IPS-18a (cell line): ENCODE measurements around the gene GUCD1.
"Not testable (repeated sequence)": the region's sequence is repeated elsewhere in the genome, so short reads cannot be mapped to it uniquely, and the experiment has no call there.

ENCODE experiments used
- H3K27ac ChIP-seq: one replicate; pipeline ENCODE4 v1.5.1; 2013; ENCODE audit warnings: low read length
- H3K27me3 ChIP-seq: one replicate; pipeline ENCODE4 v1.6.1; 2013; ENCODE audit warnings: mild to moderate bottlenecking, low read length; ENCODE audit not compliant: control insufficient read depth, insufficient read depth
- H3K36me3 ChIP-seq: one replicate; pipeline ENCODE4 v1.6.1; 2013; ENCODE audit warnings: low read depth, low read length; ENCODE audit not compliant: control insufficient read depth
- H3K4me1 ChIP-seq: one replicate; pipeline ENCODE4 v1.6.1; 2013; ENCODE audit warnings: low read depth, low read length; ENCODE audit not compliant: control insufficient read depth
- H3K4me3 ChIP-seq: one replicate; pipeline ENCODE4 v1.5.1; 2013; ENCODE audit warnings: low read length
- H3K9ac ChIP-seq: one replicate; pipeline ENCODE4 v1.6.1; 2013; ENCODE audit warnings: mild to moderate bottlenecking, low read length, moderate library complexity
- H3K9me3 ChIP-seq: one replicate; pipeline ENCODE4 v1.6.1; 2013; ENCODE audit warnings: low read depth, low read length; ENCODE audit not compliant: control insufficient read depth

GUCD1 gene

GRCh38 chr22:24595228-24595627, 40.3 kb upstream of the GUCD1 start:
- Histone ChIP-seq H3K27me3 (no peaks in the 10 kb centered on the region), H3K4me1 (peaks cover 13% of the 10 kb centered on the region), H3K27ac (no peak overlapping the region), H3K36me3 (no peaks in the 10 kb centered on the region), H3K9me3 (no peaks in the 10 kb centered on the region), H3K4me3 (no peak overlapping the region), H3K9ac (no peak overlapping the region)

- no peak overlapping the region for H3K4me3 ChIP-seq
- H3K36me3 ChIP-seq = no peaks in the 10 kb centered on the region
- H3K4me1 ChIP-seq = peaks cover 11% of the 10 kb centered on the region
- H3K9ac ChIP-seq = no peak overlapping the region
- no peaks in the 10 kb centered on the region for H3K27me3 ChIP-seq
- H3K9me3 ChIP-seq = no peaks in the 10 kb centered on the region
- no peak overlapping the region for H3K27ac ChIP-seq
These were observed 39.7 kb upstream of the GUCD1 start for GRCh38 chr22:24594569-24595120.

- peak overlapping the region; percentile 61 for H3K4me3 ChIP-seq
- H3K9ac ChIP-seq = no peak overlapping the region
- peaks cover 5% of the 10 kb centered on the region for H3K4me1 ChIP-seq
- no peaks in the 10 kb centered on the region for H3K9me3 ChIP-seq
- H3K27me3 ChIP-seq = no peaks in the 10 kb centered on the region
- H3K36me3 ChIP-seq = no peaks in the 10 kb centered on the region
- H3K27ac ChIP-seq = no peak overlapping the region
These were observed 39.1 kb upstream of the GUCD1 start for GRCh38 chr22:24593836-24594568.

GRCh38 chr22:24593559-24593835, 38.6 kb upstream of the GUCD1 start:
- H3K4me3 ChIP-seq = peak overlapping the region; percentile 61
- not testable (repeated sequence) for H3K27me3 ChIP-seq, H3K36me3 ChIP-seq, H3K4me1 ChIP-seq, H3K9me3 ChIP-seq, H3K27ac ChIP-seq
- peak overlapping the region; percentile 72 for H3K9ac ChIP-seq

- peak within 1 kb of the TSS; percentile 65 for H3K4me3 ChIP-seq
- H3K9ac ChIP-seq = peak within 1 kb of the TSS; percentile 72
- peaks cover 5% of the 10 kb centered on the region for H3K4me1 ChIP-seq
- H3K9me3 ChIP-seq = no peaks in the 10 kb centered on the region
- no peaks in the 10 kb centered on the region for H3K27me3 ChIP-seq
- H3K27ac ChIP-seq = peak within 1 kb of the TSS; percentile 59
- peaks cover 2% of the 10 kb centered on the region for H3K36me3 ChIP-seq
These were observed 38.1 kb upstream of the GUCD1 start, which contains the start of gene LRRC75B for GRCh38 chr22:24592851-24593558. Gene LRRC75B (minus strand): TSS chr22:24593073. CDS start chr22:24593039, 34 bp downstream.

GRCh38 chr22:24592058-24592850, 37.3 kb upstream of the GUCD1 start:
- H3K36me3 ChIP-seq = peaks cover 6% of the 10 kb centered on the region
- H3K27ac ChIP-seq = no peak overlapping the region
- peak overlapping the region; percentile 65 for H3K4me3 ChIP-seq
- no peaks in the 10 kb centered on the region for H3K9me3 ChIP-seq
- no peaks in the 10 kb centered on the region for H3K27me3 ChIP-seq
- peaks cover 5% of the 10 kb centered on the region for H3K4me1 ChIP-seq
- H3K9ac ChIP-seq = peak overlapping the region; percentile 58

- Histone ChIP-seq H3K9me3 (no peaks in the 10 kb centered on the region), H3K4me1 (peaks cover 5% of the 10 kb centered on the region), H3K27ac (no peak overlapping the region), H3K36me3 (peaks cover 6% of the 10 kb centered on the region), H3K9ac (no peak overlapping the region), H3K27me3 (no peaks in the 10 kb centered on the region), H3K4me3 (no peak overlapping the region)
These were observed 36.4 kb upstream of the GUCD1 start for GRCh38 chr22:24591286-24591830.

- Histone ChIP-seq H3K9me3 (no peaks in the 10 kb centered on the region), H3K36me3 (peaks cover 6% of the 10 kb centered on the region), H3K27me3 (no peaks in the 10 kb centered on the region), H3K27ac (no peak overlapping the region), H3K9ac (no peak overlapping the region), H3K4me3 (no peak overlapping the region), H3K4me1 (peaks cover 5% of the 10 kb centered on the region)
These were observed 35.7 kb upstream of the GUCD1 start for GRCh38 chr22:24590596-24591173.

- no peak overlapping the region for H3K27ac ChIP-seq
- no peaks in the 10 kb centered on the region for H3K27me3 ChIP-seq
- H3K36me3 ChIP-seq = peaks cover 6% of the 10 kb centered on the region
- H3K4me3 ChIP-seq = no peak overlapping the region
- H3K9ac ChIP-seq = no peak overlapping the region
- H3K4me1 ChIP-seq = peaks cover 5% of the 10 kb centered on the region
- no peaks in the 10 kb centered on the region for H3K9me3 ChIP-seq
These were observed 34.6 kb upstream of the GUCD1 start for GRCh38 chr22:24589518-24590030.

- H3K27me3 ChIP-seq = no peaks in the 10 kb centered on the region
- H3K4me1 ChIP-seq = peaks cover 5% of the 10 kb centered on the region
- H3K27ac ChIP-seq = no peak overlapping the region
- H3K4me3 ChIP-seq = no peak overlapping the region
- no peaks in the 10 kb centered on the region for H3K9me3 ChIP-seq
- peaks cover 6% of the 10 kb centered on the region for H3K36me3 ChIP-seq
- no peak overlapping the region for H3K9ac ChIP-seq
These were observed 34.0 kb upstream of the GUCD1 start for GRCh38 chr22:24588757-24589481.
